Anterior cingulate cortex (tissue), 58 donors: ENCODE results near the gene NFYA.
A peak's percentile ranks its signal among the peaks of the same experiment; 100 is the strongest.

ENCODE experiments used
- DNase-seq, 58 donors: peaks; one replicate each; lab custom pipeline; 2025; lab: John Stamatoyannopoulos, UW

NFYA gene

DNA sequence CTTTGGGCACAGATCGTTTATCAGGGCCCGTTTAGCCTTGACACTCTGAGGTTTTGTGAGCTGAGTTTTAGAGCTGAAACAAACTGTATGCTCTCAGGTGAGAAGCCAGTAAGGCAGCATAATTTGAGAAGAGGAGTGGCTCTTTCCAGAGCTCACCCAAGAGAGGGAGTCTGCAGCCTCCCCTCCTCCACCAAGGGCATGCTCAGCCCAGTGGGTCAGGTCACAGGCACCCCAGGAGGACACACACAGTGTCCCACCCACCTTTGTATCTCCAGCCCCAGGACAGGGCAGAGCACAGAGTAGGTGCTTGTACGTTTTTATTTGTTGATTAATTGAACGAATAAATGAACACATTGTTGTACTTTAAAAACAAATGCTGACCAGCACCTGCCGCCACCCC is 27.1 kb upstream of the NFYA start:
- no peak for DNase-seq

- no peak for DNase-seq
Observed at GRCh38 chr6:41046084-41046483, 26.7 kb upstream of the NFYA start.

GRCh38 chr6:41047306-41047705 is 25.5 kb upstream of the NFYA start:
- no peak for DNase-seq

- no peak for DNase-seq
Observed at GRCh38 chr6:41047745-41048732, 24.7 kb upstream of the NFYA start.

- DNase-seq, result no peak
Observed at GRCh38 chr6:41049521-41049920, 23.3 kb upstream of the NFYA start.

DNA sequence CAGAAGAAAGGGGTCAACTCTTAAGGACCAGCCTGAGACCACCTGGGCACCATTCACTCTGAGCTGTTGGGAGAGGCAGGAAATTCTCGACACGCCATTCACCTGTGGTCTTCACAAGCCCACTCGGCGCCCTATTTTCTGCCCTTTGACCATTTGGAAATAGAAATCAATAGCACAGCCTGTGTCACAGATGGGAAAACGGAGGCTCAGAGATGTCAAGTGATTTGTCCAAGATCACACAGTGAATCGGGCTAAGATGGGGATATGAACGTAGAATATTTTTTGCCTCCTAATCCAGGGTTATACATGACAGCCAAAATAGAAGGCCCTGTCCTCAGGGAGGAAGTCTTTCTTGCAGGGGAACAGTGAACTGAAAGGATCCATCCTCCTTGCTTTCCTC is 22.8 kb upstream of the NFYA start:
- DNase-seq, result no peak

- DNase-seq, result no peak
Observed at GRCh38 chr6:41050536-41050935, 22.2 kb upstream of the NFYA start.

DNA sequence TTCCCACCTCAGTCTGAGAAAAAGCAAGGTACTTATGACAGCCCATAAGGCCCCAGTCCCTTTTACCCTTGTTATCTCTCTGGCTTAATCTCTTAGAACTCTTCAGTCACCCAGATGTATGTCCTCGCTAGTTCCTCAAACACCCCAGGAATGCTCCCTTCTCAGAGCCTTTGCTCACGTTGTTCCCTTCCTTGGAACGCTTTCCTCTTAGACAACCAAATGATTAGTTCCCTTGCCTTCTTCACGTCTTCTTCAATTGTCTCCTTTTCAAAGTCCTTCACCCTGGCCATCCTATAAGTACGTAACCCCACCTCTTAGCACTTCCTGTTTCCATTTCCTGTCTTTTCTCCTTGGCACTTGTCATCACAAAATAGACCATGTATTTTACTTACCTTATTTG is 20.9 kb upstream of the NFYA start:
- no peak for DNase-seq

DNA sequence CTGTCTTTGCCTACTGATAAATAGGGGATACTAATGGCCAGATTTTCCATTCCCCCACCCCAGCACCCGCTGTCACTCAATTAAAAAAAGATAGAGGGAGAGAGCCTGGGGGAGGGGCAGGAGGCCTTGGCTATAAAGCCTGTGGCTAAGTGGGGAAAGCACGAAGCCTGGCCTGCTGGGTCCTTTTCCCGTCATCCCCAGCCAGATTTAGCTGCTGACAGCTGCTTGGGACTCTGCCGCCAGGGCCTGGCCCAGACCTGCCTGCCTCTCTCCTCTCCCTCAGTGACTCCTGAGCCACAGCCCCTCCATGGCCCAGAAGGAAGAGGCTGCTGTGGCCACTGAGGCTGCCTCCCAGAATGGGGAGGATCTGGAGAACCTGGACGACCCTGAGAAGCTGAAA is 19.7 kb upstream of the NFYA start, which contains the start of gene APOBEC2:
Gene APOBEC2, plus strand, starts transcription at position 162 of the 400 bp plus-strand sequence. Its CDS starts 146 bp downstream, at position 308.
- DNase-seq, result no peak

GRCh38 chr6:41054511-41054910 is 18.3 kb upstream of the NFYA start:
- DNase-seq, result no peak

DNA sequence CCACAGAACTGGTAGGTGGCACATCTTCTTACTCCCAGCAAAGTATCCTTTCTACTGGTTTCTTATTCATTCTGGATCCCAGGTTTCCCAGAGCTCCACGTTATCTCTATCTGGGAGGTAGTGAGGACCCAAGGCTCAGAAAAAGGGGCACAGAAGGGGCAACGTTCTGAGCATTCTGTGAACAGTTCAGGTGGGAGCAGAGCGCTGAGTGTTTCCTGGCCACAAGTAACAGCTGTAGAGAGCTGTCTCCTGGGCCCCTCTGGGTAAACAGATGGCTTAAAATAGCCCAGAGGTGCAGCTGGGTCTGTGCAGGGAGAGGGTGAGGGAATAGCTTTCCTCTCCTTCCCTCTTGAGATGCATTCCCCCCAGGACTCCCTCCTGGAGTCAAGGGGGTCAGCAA is 17.6 kb upstream of the NFYA start:
- DNase-seq, result no peak

GRCh38 chr6:41056768-41057490 is 15.8 kb upstream of the NFYA start:
- DNase-seq, result no peak

GRCh38 chr6:41058783-41059181 is 14.0 kb upstream of the NFYA start:
- no peak for DNase-seq

- no peak for DNase-seq
Observed at GRCh38 chr6:41059556-41059955, 13.2 kb upstream of the NFYA start.

DNA sequence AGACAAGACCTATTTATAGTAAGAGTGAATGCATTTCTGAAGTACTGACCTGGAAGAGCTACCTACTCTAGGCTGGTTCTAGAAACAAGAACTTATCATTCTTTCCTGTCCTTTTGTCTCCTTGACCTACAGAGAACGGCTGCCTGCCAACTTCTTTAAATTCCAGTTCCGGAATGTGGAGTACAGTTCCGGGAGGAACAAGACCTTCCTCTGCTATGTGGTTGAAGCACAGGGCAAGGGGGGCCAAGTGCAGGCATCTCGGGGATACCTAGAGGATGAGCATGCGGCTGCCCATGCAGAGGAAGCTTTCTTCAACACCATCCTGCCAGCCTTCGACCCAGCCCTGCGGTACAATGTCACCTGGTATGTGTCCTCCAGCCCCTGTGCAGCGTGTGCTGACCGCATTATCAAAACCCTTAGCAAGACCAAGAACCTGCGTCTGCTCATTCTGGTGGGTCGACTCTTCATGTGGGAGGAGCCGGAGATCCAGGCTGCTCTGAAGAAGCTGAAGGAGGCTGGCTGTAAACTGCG is 11.5 kb upstream of the NFYA start:
- DNase-seq, result no peak

- no peak for DNase-seq
Observed at GRCh38 chr6:41062056-41062455, 10.7 kb upstream of the NFYA start.

- DNase-seq, result no peak
Observed at GRCh38 chr6:41063884-41064285, 8.9 kb upstream of the NFYA start.

- no peak for DNase-seq
Observed at GRCh38 chr6:41064841-41065240, 7.9 kb upstream of the NFYA start.

GRCh38 chr6:41065550-41066026 is 7.2 kb upstream of the NFYA start:
- no peak for DNase-seq

DNA sequence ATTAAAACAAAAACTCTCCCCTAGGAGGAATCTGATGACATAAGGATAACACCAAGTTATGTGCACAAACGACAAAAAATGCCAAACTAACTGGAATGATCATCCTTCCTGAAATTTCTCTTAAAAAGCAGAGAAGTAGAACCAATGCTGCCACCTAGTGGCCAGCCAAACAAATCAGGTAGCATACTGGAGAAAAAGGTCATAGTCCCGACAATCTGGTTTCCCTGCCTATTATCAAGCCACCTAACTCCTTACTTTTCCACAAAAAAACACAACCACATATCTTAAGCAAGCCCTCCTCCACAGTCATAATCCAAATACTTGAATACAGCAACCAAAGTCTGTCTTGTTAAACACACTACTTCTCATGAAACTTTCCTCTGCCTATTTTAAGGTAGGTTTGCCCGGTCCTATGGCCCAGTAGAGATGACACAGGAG is 5.9 kb upstream of the NFYA start:
- DNase-seq, result peak in 49 of 58 donors; percentile 1 to 84 (median 29)

GRCh38 chr6:41071501-41071922 is 1.3 kb upstream of the NFYA start:
- peak in 1 of 58 donors; percentile 65 for DNase-seq
